ENCODE measurements around the gene CLPSL1.

DNA sequence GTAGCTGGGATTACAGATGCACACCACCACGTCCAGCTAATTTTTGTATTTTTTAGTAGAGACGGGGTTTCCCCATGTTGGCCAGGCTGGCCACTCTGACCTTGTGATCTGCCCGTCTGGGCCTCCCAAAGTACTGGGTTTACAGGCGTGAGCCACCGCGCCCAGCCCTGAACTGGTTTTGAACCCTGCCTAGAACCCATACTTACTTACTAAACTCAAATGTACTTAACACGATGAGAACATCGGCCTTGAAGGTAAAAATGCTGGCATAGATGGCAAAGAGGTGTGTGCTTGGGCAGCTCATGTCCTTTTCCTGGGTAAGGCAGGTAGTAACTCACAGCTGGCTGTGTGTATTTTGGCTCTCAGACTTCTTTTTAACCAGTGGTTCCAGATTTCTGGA is 47.2 kb upstream of the CLPSL1 start:
- TF ChIP-seq, protein P1, sequence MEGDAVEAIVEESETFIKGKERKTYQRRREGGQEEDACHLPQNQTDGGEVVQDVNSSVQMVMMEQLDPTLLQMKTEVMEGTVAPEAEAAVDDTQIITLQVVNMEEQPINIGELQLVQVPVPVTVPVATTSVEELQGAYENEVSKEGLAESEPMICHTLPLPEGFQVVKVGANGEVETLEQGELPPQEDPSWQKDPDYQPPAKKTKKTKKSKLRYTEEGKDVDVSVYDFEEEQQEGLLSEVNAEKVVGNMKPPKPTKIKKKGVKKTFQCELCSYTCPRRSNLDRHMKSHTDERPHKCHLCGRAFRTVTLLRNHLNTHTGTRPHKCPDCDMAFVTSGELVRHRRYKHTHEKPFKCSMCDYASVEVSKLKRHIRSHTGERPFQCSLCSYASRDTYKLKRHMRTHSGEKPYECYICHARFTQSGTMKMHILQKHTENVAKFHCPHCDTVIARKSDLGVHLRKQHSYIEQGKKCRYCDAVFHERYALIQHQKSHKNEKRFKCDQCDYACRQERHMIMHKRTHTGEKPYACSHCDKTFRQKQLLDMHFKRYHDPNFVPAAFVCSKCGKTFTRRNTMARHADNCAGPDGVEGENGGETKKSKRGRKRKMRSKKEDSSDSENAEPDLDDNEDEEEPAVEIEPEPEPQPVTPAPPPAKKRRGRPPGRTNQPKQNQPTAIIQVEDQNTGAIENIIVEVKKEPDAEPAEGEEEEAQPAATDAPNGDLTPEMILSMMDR (IDR thresholded peaks at IDR 0.05): no peak
- TF ChIP-seq POLR2A (IDR thresholded peaks at IDR 0.05): no peak

Measured in vagina (tissue), 2 donors.